ENCODE results near the gene SLC7A5.
"Not testable (repeated sequence)": the region's sequence is repeated elsewhere in the genome, so short reads cannot be mapped to it uniquely, and the experiment has no call there.

GRCh38 chr16:87863327-87863635, 6.0 kb downstream of the SLC7A5 start:
- not testable (repeated sequence) for TF ChIP-seq CTCF (IDR thresholded peaks at IDR 0.05; ENCODE audit: poor library complexity, severe bottlenecking); REST (IDR thresholded peaks at IDR 0.05; ENCODE audit: borderline replicate concordance); POLR2AphosphoS5 (IDR thresholded peaks at IDR 0.05); SMC3 (conservative IDR thresholded peaks at IDR 0.05; ENCODE audit: poor library complexity); TAF1 (IDR thresholded peaks at IDR 0.05; ENCODE audit: low read depth); MXI1 (conservative IDR thresholded peaks at IDR 0.05; ENCODE audit: poor library complexity, severe bottlenecking); EP300 (conservative IDR thresholded peaks at IDR 0.05; ENCODE audit: poor library complexity, severe bottlenecking); EZH2 (IDR thresholded peaks at IDR 0.05; ENCODE audit: borderline replicate concordance, insufficient read depth, low read length, poor library complexity, severe bottlenecking)

All from neural cell (in vitro differentiated cells).